IMR-90 (cell line): ENCODE measurements around the gene MPRIP. TPM values are rescaled to one million over a fixed set of nuclear protein-coding genes. Genes with fewer than 3 reads are reported as not detected.

ENCODE experiments used
- ATAC-seq: fragments of 200-7000 bp; cut with Tn5 transposase; 2 replicates; pipeline ENCODE4 v1.9.1; 2020; ENCODE audit warnings: low read depth, mild to moderate bottlenecking, moderate library complexity
- BruUV-seq: library from RNA; stranded (reverse); fragments of 400-500 nt; replicated peaks from 2 replicates; lab custom pipeline; 2021; lab: Mats Ljungman, UMichigan
- CTCF ChIA-PET: fragments of 300-600 bp; formaldehyde crosslinking; extraction: SDS; loops from one replicate; lab custom pipeline; 2021; ENCODE audit warnings: antibody characterized with exemption; lab: Yijun Ruan, JAX
- POLR2A ChIA-PET: fragments of 300-600 bp; sonication (Branson Sonifier 250); formaldehyde crosslinking; loops from one replicate; lab custom pipeline; 2022; ENCODE audit warnings: antibody characterized with exemption; ENCODE audit not compliant: unreplicated experiment; lab: Charles Lee
- DNase-seq: peaks from one replicate; pipeline ENCODE4 v3.0.0; 2013
- H2AFZ ChIP-seq: replicated peaks from 2 replicates; pipeline ENCODE3; 2013; ENCODE audit warnings: low read length, mild to moderate bottlenecking; ENCODE audit not compliant: poor library complexity
- H2AK5ac ChIP-seq: 2 replicates; pipeline ENCODE4 v1.6.1; 2013; ENCODE audit warnings: low read depth, low read length, inconsistent platforms
- H2AK9ac ChIP-seq: replicated peaks from 2 replicates; pipeline ENCODE3; 2013; ENCODE audit warnings: mild to moderate bottlenecking, low read depth, low read length, moderate library complexity; ENCODE audit not compliant: poor library complexity
- H2BK120ac ChIP-seq: 2 replicates; pipeline ENCODE4 v1.6.1; 2013; ENCODE audit warnings: low read depth, low read length, inconsistent platforms
- H2BK15ac ChIP-seq: 3 replicates; pipeline ENCODE4 v1.6.1; 2013; ENCODE audit warnings: low read depth, low read length, inconsistent platforms
- H2BK20ac ChIP-seq: 2 replicates; pipeline ENCODE4 v1.6.1; 2013; ENCODE audit warnings: low read depth, mild to moderate bottlenecking, inconsistent platforms, low read length, moderate library complexity
- H2BK5ac ChIP-seq: 2 replicates; pipeline ENCODE4 v1.6.1; 2013; ENCODE audit warnings: mild to moderate bottlenecking, low read depth, low read length, inconsistent platforms; ENCODE audit not compliant: poor library complexity, severe bottlenecking
- H3K14ac ChIP-seq: replicated peaks from 2 replicates; pipeline ENCODE4 v1.6.1; 2013; ENCODE audit warnings: low read depth, low read length, inconsistent platforms
- H3K18ac ChIP-seq: 2 replicates; pipeline ENCODE4 v1.6.1; 2013; ENCODE audit warnings: low read depth, low read length, control low read depth
- H3K23ac ChIP-seq: 2 replicates; pipeline ENCODE4 v1.6.1; 2013; ENCODE audit warnings: low read depth, low read length, inconsistent platforms
- H3K27ac ChIP-seq: 2 replicates; pipeline ENCODE4 v1.5.1; 2013; ENCODE audit warnings: mild to moderate bottlenecking, control low read depth, low read length; ENCODE audit not compliant: insufficient read depth
- H3K27me3 ChIP-seq: 2 replicates; pipeline ENCODE4 v1.6.1; 2013; ENCODE audit warnings: low read length; ENCODE audit not compliant: control insufficient read depth, insufficient read depth
- H3K36me3 ChIP-seq: 2 replicates; pipeline ENCODE4 v1.6.1; 2013; ENCODE audit warnings: low read length, mixed read lengths; ENCODE audit not compliant: control insufficient read depth, insufficient read depth
- H3K4ac ChIP-seq: 2 replicates; pipeline ENCODE4 v1.6.1; 2013; ENCODE audit warnings: low read depth, low read length, inconsistent platforms
- H3K4me1 ChIP-seq: 2 replicates; pipeline ENCODE4 v1.6.1; 2013; ENCODE audit warnings: low read length, mixed read lengths; ENCODE audit not compliant: control insufficient read depth, insufficient read depth
- H3K4me2 ChIP-seq: 2 replicates; pipeline ENCODE4 v1.6.1; 2013; ENCODE audit warnings: low read depth, mild to moderate bottlenecking, control low read depth, low read length, moderate library complexity
- H3K4me3 ChIP-seq: 2 replicates; pipeline ENCODE4 v1.5.1; 2013; ENCODE audit warnings: low read depth, mild to moderate bottlenecking, control low read depth, low read length, moderate library complexity; ENCODE audit not compliant: insufficient read depth
- H3K56ac ChIP-seq: 2 replicates; pipeline ENCODE4 v1.6.1; 2013; ENCODE audit warnings: low read length, inconsistent platforms; ENCODE audit not compliant: insufficient read depth; ENCODE audit errors: extremely low read depth
- H3K79me1 ChIP-seq, 2 experiments: 2 replicates each; pipeline ENCODE4 v1.6.1; 2013; ENCODE audit warnings: low read length in 2 of 2, inconsistent platforms in 1 of 2, low read depth in 1 of 2
- H3K9ac ChIP-seq: 2 replicates; pipeline ENCODE4 v1.6.1; 2013; ENCODE audit warnings: low read depth, low read length, control low read depth
- H3K9me1 ChIP-seq: 2 replicates; pipeline ENCODE4 v1.6.1; 2013; ENCODE audit warnings: low read length, inconsistent platforms; ENCODE audit not compliant: insufficient read depth
- H3K9me3 ChIP-seq: 2 replicates; pipeline ENCODE4 v1.6.1; 2013; ENCODE audit warnings: low read length; ENCODE audit not compliant: control insufficient read depth, insufficient read depth
- H4K20me1 ChIP-seq: 2 replicates; pipeline ENCODE4 v1.6.1; 2013; ENCODE audit warnings: low read length, inconsistent platforms; ENCODE audit not compliant: insufficient read depth
- H4K5ac ChIP-seq: 2 replicates; pipeline ENCODE4 v1.6.1; 2013; ENCODE audit warnings: mild to moderate bottlenecking, low read depth, low read length, control low read depth
- H4K8ac ChIP-seq, 2 experiments: 2 replicates each; pipeline ENCODE4 v1.6.1; 2013; ENCODE audit warnings: low read depth in 2 of 2, low read length in 2 of 2, control low read depth in 1 of 2, inconsistent platforms in 1 of 2
- H4K91ac ChIP-seq: 2 replicates; pipeline ENCODE4 v1.6.1; 2013; ENCODE audit warnings: low read depth, low read length, inconsistent platforms; ENCODE audit not compliant: insufficient read depth
- BHLHE40 ChIP-seq: fragments of 150-350 bp; IDR thresholded peaks from 2 replicates; pipeline ENCODE4 v1.6.1; 2016; ENCODE audit warnings: mild to moderate bottlenecking, low read depth, low read length
- CEBPB ChIP-seq: IDR thresholded peaks from 2 replicates; pipeline ENCODE4 v1.6.1; 2012; ENCODE audit warnings: low read depth, low read length, improper control_type of control experiment
- CHD1 ChIP-seq: IDR thresholded peaks from 2 replicates; pipeline ENCODE4 v1.6.1; 2012; ENCODE audit warnings: low read depth, low read length, improper control_type of control experiment
- FOS ChIP-seq: fragments of 150-350 bp; IDR thresholded peaks from 2 replicates; pipeline ENCODE4 v1.6.1; 2016; ENCODE audit warnings: low read depth, low read length
- MAFK ChIP-seq: IDR thresholded peaks from 2 replicates; pipeline ENCODE4 v1.6.1; 2012; ENCODE audit warnings: low read depth, low read length, improper control_type of control experiment
- MAZ ChIP-seq: IDR thresholded peaks from 2 replicates; pipeline ENCODE4 v1.6.1; 2012; ENCODE audit warnings: low read depth, mild to moderate bottlenecking, low read length, improper control_type of control experiment, moderate library complexity, borderline replicate concordance
- MXI1 ChIP-seq: IDR thresholded peaks from 2 replicates; pipeline ENCODE4 v1.6.1; 2012; ENCODE audit warnings: low read depth, mild to moderate bottlenecking, low read length, moderate library complexity, borderline replicate concordance
- NFE2L2 ChIP-seq: fragments of 150-350 bp; IDR thresholded peaks from 2 replicates; pipeline ENCODE4 v1.6.1; 2016; ENCODE audit warnings: low read depth, mild to moderate bottlenecking, low read length
- POLR2A ChIP-seq: IDR thresholded peaks from 2 replicates; pipeline ENCODE4 v1.6.1; 2012; ENCODE audit warnings: mild to moderate bottlenecking, low read depth, low read length
- RAD21 ChIP-seq: IDR thresholded peaks from 2 replicates; pipeline ENCODE4 v1.6.1; 2012; ENCODE audit warnings: low read length, improper control_type of control experiment
- RCOR1 ChIP-seq: IDR thresholded peaks from 2 replicates; pipeline ENCODE4 v1.6.1; 2012; ENCODE audit warnings: mild to moderate bottlenecking, low read length, improper control_type of control experiment; ENCODE audit not compliant: insufficient replicate concordance
- RFX5 ChIP-seq: IDR thresholded peaks from 2 replicates; pipeline ENCODE4 v1.8.0; 2012; ENCODE audit warnings: low read depth, mild to moderate bottlenecking, low read length, moderate library complexity
- SMC3 ChIP-seq: fragments of 150-350 bp; IDR thresholded peaks from 2 replicates; pipeline ENCODE4 v1.6.1; 2016; ENCODE audit warnings: low read depth, mild to moderate bottlenecking, antibody characterized with exemption, low read length, moderate library complexity
- WGBS, 2 experiments: methylation state at CpG; one replicate each; pipeline versions ENCODE4 v1.1.5 to v1.1.7; 2013; ENCODE audit warnings: missing lambda C conversion rate in 2 of 2; ENCODE audit not compliant: insufficient read length in 1 of 2; ENCODE audit errors: extremely low coverage in 2 of 2; 5-methylcytosine and 5-hydroxymethylcytosine counted together
- dilution Hi-C: fragments of 300-500 bp; cut with HindIII; formaldehyde crosslinking; loops from one replicate; pipeline ENCODE4 v1.14.3; 2018; ENCODE audit warnings: low sequenced_read_pairs; ENCODE audit not compliant: unreplicated experiment
- in situ Hi-C: fragments of 300-500 bp; cut with MboI; formaldehyde crosslinking; loops from 3 replicates; pipeline ENCODE4 v1.14.3; 2019; ENCODE audit warnings: low sequenced_read_pairs, inconsistent platforms, mixed read lengths
- intact Hi-C: fragments of 100-400 bp; cut with micrococcal nuclease; formaldehyde crosslinking; loops from 2 replicates; pipeline ENCODE4 v1.10.0; 2022
- polyA plus RNA-seq, 3 experiments: library from polyadenylated mRNA; depleted of rRNA; stranded (reverse); fragments of >200 nt; gene quantifications; 2 replicates each; pipeline ENCODE4 v1.2.3, GENCODE V29; 2012; ENCODE audit warnings: low replicate concordance in 1 of 3
- total RNA-seq: library from RNA; depleted of rRNA; stranded (reverse); fragments of >200 nt; gene quantifications from 2 replicates; pipeline ENCODE4 v1.2.3, GENCODE V29; 2012
- TF ChIP-seq, protein P1 (sequence below): conservative IDR thresholded peaks from 2 replicates; pipeline ENCODE4 v1.5.1; 2012; ENCODE audit warnings: mild to moderate bottlenecking, low read depth, low read length, improper control_type of control experiment
- TF ChIP-seq, protein P2 (sequence below): fragments of 150-350 bp; IDR thresholded peaks from 2 replicates; pipeline ENCODE4 v1.6.1; 2017; ENCODE audit warnings: mild to moderate bottlenecking, antibody characterized with exemption, low read length, low read depth
- TF ChIP-seq, protein P3 (sequence below): fragments of 150-350 bp; IDR thresholded peaks from 2 replicates; pipeline ENCODE4 v1.6.1; 2016; ENCODE audit warnings: low read depth, mild to moderate bottlenecking, low read length, moderate library complexity, borderline replicate concordance

The MPRIP gene
- total and polyA plus RNA-seq, 2 of the 4 experiments (the other 2 are of a cell fraction), result 111 to 149 TPM

DNA sequence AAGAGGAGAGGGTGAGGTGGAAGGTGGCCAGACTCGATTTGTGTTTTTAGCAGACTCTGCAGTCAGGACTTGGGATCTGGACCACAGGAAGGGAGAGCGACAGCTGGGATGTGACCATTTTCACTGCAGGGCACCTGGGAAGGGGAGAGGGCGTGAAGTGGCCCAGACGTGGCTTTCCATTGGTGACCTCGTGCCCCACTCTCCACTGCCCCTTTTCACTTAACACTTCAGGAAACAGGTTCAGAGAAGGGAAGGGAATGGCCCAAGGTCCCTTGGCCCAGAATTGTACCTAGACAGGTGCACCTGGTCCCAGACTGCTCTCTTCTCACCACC, 22.9 kb upstream of the MPRIP start:
- Histone ChIP-seq H3K23ac (no peak overlapping the region), H3K4me1 (peaks cover 9% of the 10 kb centered on the region), H3K9me1 (peaks cover 9% of the 10 kb centered on the region; the same call in 1 of the 2 replicates), H2BK15ac (no peak overlapping the region), H3K9me3 (no peaks in the 10 kb centered on the region), H3K9ac (no peak overlapping the region), H3K14ac (no peak overlapping the region), H2AFZ (no peak overlapping the region), H2AK5ac (0 out of 2 replicates have a peak overlapping the region, but pooled peaks have one; percentile 6), H3K18ac (no peak overlapping the region), H3K4me2 (no peak overlapping the region), H2AK9ac (peak overlapping the region; percentile 70), H3K4ac (no peak overlapping the region), H2BK120ac (no peak overlapping the region), H3K56ac (no peak overlapping the region), H3K27me3 (no peaks in the 10 kb centered on the region), H4K5ac (no peak overlapping the region), H4K8ac (no peak overlapping the region), H3K27ac (no peak overlapping the region), H3K36me3 (no peaks in the 10 kb centered on the region), H2BK20ac (no peak overlapping the region), H3K79me1 (no peaks in the 10 kb centered on the region), H4K20me1 (no peaks in the 10 kb centered on the region; the same call in 1 of the 2 replicates), H2BK5ac (no peak overlapping the region), H4K91ac (no peak overlapping the region), H3K4me3 (no peak overlapping the region)
- in situ Hi-C loops, result loop anchor here (25.0 kb wide), 1 partner anchor 618 kb away; no protein-coding TSS in a partner anchor
- WGBS, 2 experiments, result no CpG with 5 or more reads among the region's 5 CpGs
- no TSS peak for BruUV-seq
- no peak for TF ChIP-seq RCOR1
- TF ChIP-seq, protein P1, sequence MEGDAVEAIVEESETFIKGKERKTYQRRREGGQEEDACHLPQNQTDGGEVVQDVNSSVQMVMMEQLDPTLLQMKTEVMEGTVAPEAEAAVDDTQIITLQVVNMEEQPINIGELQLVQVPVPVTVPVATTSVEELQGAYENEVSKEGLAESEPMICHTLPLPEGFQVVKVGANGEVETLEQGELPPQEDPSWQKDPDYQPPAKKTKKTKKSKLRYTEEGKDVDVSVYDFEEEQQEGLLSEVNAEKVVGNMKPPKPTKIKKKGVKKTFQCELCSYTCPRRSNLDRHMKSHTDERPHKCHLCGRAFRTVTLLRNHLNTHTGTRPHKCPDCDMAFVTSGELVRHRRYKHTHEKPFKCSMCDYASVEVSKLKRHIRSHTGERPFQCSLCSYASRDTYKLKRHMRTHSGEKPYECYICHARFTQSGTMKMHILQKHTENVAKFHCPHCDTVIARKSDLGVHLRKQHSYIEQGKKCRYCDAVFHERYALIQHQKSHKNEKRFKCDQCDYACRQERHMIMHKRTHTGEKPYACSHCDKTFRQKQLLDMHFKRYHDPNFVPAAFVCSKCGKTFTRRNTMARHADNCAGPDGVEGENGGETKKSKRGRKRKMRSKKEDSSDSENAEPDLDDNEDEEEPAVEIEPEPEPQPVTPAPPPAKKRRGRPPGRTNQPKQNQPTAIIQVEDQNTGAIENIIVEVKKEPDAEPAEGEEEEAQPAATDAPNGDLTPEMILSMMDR, result no peak
- no peak for TF ChIP-seq BHLHE40
- TF ChIP-seq FOS, result no peak
- no peak for TF ChIP-seq CHD1
- no peak for TF ChIP-seq RAD21
- TF ChIP-seq CEBPB, result no peak
- TF ChIP-seq MAFK, result no peak
- no peak for TF ChIP-seq NFE2L2
- TF ChIP-seq, protein P2, sequence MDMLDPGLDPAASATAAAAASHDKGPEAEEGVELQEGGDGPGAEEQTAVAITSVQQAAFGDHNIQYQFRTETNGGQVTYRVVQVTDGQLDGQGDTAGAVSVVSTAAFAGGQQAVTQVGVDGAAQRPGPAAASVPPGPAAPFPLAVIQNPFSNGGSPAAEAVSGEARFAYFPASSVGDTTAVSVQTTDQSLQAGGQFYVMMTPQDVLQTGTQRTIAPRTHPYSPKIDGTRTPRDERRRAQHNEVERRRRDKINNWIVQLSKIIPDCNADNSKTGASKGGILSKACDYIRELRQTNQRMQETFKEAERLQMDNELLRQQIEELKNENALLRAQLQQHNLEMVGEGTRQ, result no peak
- no peak for TF ChIP-seq MXI1
- TF ChIP-seq POLR2A, result no peak
- no peak for TF ChIP-seq SMC3
- TF ChIP-seq, protein P3, sequence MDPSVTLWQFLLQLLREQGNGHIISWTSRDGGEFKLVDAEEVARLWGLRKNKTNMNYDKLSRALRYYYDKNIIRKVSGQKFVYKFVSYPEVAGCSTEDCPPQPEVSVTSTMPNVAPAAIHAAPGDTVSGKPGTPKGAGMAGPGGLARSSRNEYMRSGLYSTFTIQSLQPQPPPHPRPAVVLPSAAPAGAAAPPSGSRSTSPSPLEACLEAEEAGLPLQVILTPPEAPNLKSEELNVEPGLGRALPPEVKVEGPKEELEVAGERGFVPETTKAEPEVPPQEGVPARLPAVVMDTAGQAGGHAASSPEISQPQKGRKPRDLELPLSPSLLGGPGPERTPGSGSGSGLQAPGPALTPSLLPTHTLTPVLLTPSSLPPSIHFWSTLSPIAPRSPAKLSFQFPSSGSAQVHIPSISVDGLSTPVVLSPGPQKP, result no peak
- TF ChIP-seq RFX5, result no peak
- TF ChIP-seq MAZ, result no peak
- intact Hi-C loops, result no loop called here
- ATAC-seq (no peak), DNase-seq (no peak)
- dilution Hi-C loops, result no loop called here
- POLR2A ChIA-PET, result no interaction called here
- CTCF ChIA-PET, result no interaction called here
